DOHH2 (cell line): ENCODE measurements around the gene CLDN11.

Experiments used
- H3F3A ChIP-seq: fragments of 200-600 bp; sonication (generic), shearing (Covaris generic); 2 replicates; pipeline ENCODE4 v1.6.0; 2016; ENCODE audit warnings: antibody characterized with exemption, mild to moderate bottlenecking; ENCODE audit not compliant: control insufficient read depth, insufficient read depth
- H3K27ac ChIP-seq: fragments of 200-600 bp; sonication (generic); 2 replicates; pipeline ENCODE4 v1.5.1; 2014; ENCODE audit warnings: low read depth, mild to moderate bottlenecking, low read length, moderate library complexity
- H3K27me3 ChIP-seq: fragments of 200-600 bp; sonication (generic); 2 replicates; pipeline ENCODE4 v1.6.1; 2014; ENCODE audit warnings: mild to moderate bottlenecking, low read length, mixed read lengths; ENCODE audit not compliant: control insufficient read depth
- H3K36me3 ChIP-seq: fragments of 200-600 bp; sonication (generic); 2 replicates; pipeline ENCODE4 v1.6.1; 2014; ENCODE audit warnings: mild to moderate bottlenecking, low read length, moderate library complexity, mixed read lengths; ENCODE audit not compliant: control insufficient read depth
- H3K4me1 ChIP-seq: fragments of 200-600 bp; sonication (generic); 2 replicates; pipeline ENCODE4 v1.6.1; 2014; ENCODE audit warnings: mild to moderate bottlenecking, low read length, mixed read lengths; ENCODE audit not compliant: control insufficient read depth
- H3K4me2 ChIP-seq: fragments of 200-600 bp; sonication (generic); 2 replicates; pipeline ENCODE4 v1.6.0; 2014; ENCODE audit warnings: mild to moderate bottlenecking, low read length, moderate library complexity
- H3K4me3 ChIP-seq: fragments of 200-600 bp; sonication (generic); 2 replicates; pipeline ENCODE4 v1.5.1; 2014; ENCODE audit warnings: mild to moderate bottlenecking, low read length, mixed read lengths
- H3K79me2 ChIP-seq: fragments of 200-600 bp; sonication (generic); 2 replicates; pipeline ENCODE4 v1.6.1; 2014; ENCODE audit warnings: mild to moderate bottlenecking, low read length, mixed read lengths; ENCODE audit not compliant: control insufficient read depth
- H3K9me2 ChIP-seq: fragments of 200-600 bp; sonication (generic); replicated peaks from 2 replicates; pipeline ENCODE4 v1.6.1; 2014; ENCODE audit warnings: mild to moderate bottlenecking, low read length, mixed read lengths; ENCODE audit not compliant: control insufficient read depth
- H3K9me3 ChIP-seq: fragments of 200-600 bp; sonication (generic); 2 replicates; pipeline ENCODE4 v1.6.1; 2014; ENCODE audit warnings: antibody characterized with exemption, low read length, mixed read lengths; ENCODE audit not compliant: control insufficient read depth, insufficient read depth
- H4K20me1 ChIP-seq: fragments of 200-600 bp; sonication (generic); 2 replicates; pipeline ENCODE4 v1.6.0; 2014; ENCODE audit warnings: low read depth, mild to moderate bottlenecking, antibody characterized with exemption, low read length, moderate library complexity; ENCODE audit not compliant: control insufficient read depth, insufficient read depth
- EZH2phosphoT487 ChIP-seq: fragments of 200-600 bp; sonication (generic); IDR thresholded peaks from 2 replicates; pipeline ENCODE4 v1.6.1; 2017; ENCODE audit warnings: borderline replicate concordance, mild to moderate bottlenecking, antibody characterized with exemption, low read length, moderate library complexity, mixed read lengths
- TF ChIP-seq, protein P1 (sequence below): fragments of 200-600 bp; sonication (generic); IDR thresholded peaks from one replicate; pipeline ENCODE4 v1.5.1; 2014; ENCODE audit warnings: antibody characterized with exemption, mild to moderate bottlenecking, low read depth, low read length; ENCODE audit not compliant: poor library complexity, severe bottlenecking

Gene CLDN11

DNA sequence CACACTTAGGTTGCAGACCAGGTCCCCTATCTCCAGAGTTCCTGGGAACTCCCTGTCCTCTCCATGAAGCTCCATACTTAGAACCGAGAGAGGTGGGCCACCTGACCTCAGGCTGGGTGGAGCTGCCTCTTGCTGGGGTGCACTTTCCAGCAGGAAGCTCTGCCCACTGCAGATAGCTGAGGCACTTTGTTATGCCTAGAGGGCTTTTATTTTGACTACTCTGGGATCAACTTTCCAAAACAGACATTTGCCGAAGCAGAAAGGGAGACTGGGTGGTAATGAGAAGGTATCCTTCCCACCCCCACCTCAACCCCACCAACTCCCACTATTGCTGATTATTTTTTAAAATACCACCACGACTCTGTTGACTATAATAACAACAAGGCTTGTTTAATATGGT lies 54.7 kb downstream of the CLDN11 start:
- Histone ChIP-seq H3K4me3 (no peak overlapping the region), H3K4me1 (no peaks in the 10 kb centered on the region), H3K27ac (no peak overlapping the region), H3K9me2 (no peaks in the 10 kb centered on the region), H3K9me3 (no peaks in the 10 kb centered on the region), H3K36me3 (no peaks in the 10 kb centered on the region), H3K79me2 (no peaks in the 10 kb centered on the region), H4K20me1 (no peaks in the 10 kb centered on the region), H3K27me3 (peaks cover 36% of the 10 kb centered on the region), H3K4me2 (no peak overlapping the region), H3F3A (no peaks in the 10 kb centered on the region)
- TF ChIP-seq EZH2phosphoT487: no peak
- TF ChIP-seq, protein P1, sequence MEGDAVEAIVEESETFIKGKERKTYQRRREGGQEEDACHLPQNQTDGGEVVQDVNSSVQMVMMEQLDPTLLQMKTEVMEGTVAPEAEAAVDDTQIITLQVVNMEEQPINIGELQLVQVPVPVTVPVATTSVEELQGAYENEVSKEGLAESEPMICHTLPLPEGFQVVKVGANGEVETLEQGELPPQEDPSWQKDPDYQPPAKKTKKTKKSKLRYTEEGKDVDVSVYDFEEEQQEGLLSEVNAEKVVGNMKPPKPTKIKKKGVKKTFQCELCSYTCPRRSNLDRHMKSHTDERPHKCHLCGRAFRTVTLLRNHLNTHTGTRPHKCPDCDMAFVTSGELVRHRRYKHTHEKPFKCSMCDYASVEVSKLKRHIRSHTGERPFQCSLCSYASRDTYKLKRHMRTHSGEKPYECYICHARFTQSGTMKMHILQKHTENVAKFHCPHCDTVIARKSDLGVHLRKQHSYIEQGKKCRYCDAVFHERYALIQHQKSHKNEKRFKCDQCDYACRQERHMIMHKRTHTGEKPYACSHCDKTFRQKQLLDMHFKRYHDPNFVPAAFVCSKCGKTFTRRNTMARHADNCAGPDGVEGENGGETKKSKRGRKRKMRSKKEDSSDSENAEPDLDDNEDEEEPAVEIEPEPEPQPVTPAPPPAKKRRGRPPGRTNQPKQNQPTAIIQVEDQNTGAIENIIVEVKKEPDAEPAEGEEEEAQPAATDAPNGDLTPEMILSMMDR: no peak

DNA sequence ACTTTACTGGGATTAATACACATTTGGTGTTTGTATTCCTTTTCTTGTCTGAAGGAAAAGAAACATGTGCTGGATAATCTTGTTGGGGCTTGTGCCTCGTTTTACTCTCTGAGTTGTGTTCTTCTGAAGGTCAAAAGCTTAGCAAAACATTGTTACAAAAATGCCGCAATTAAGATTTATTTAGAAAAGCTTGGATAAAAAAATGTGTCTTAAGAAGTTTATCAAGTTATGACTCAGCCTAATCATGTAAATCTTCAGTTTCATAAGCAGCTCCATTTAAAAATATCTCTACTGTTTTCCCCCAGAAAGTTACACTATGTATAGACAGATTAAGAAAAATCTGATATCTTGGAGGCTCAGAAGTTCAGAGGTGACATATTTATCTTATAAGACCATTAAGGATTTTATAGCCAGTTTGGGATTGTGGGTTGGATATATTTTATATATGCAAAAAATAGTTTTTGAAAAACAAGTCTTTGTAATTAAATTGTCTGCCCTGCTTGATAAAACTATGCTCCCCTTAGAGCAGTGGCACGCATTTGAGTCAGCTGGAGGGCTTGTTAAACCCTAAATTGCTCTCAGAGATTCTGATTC lies 56.5 kb downstream of the CLDN11 start:
- peaks cover 36% of the 10 kb centered on the region for H3K27me3 ChIP-seq
- no peaks in the 10 kb centered on the region for H3K9me3 ChIP-seq
- H3K27ac ChIP-seq: no peak overlapping the region
- H3F3A ChIP-seq: no peaks in the 10 kb centered on the region
- no peaks in the 10 kb centered on the region for H4K20me1 ChIP-seq
- no peaks in the 10 kb centered on the region for H3K4me1 ChIP-seq
- TF ChIP-seq, protein P1: no peak
- no peak; the same call in 1 of the 2 replicates for TF ChIP-seq EZH2phosphoT487
- no peak overlapping the region for H3K4me2 ChIP-seq
- no peak overlapping the region for H3K4me3 ChIP-seq
- H3K36me3 ChIP-seq: no peaks in the 10 kb centered on the region
- H3K9me2 ChIP-seq: no peaks in the 10 kb centered on the region
- no peaks in the 10 kb centered on the region for H3K79me2 ChIP-seq

DNA sequence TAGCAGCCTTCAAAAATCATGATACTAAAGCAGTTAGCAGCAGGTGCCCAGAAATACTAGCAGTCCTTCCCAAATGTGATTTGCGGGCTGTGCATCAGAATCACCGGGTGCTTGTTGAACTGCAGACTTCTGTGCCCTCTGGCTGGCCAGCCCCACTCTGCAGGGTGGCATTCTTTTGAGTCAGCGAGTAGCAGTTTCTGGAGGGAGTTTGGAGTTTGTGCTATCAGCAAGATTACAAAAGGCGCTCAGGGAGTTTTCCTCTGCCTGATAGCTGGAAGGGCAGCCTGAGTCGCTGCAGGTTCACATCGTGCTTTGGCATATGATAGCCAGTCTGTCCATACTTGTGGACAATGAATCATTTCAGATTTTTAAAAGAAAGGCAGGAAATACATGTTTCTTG lies 57.6 kb downstream of the CLDN11 start:
- H3K4me3 ChIP-seq: no peak overlapping the region
- no peak overlapping the region for H3K27ac ChIP-seq
- no peaks in the 10 kb centered on the region for H3K4me1 ChIP-seq
- H3K9me3 ChIP-seq: no peaks in the 10 kb centered on the region
- H3K4me2 ChIP-seq: no peak overlapping the region
- H3F3A ChIP-seq: no peaks in the 10 kb centered on the region
- TF ChIP-seq EZH2phosphoT487: no peak
- TF ChIP-seq, protein P1: no peak
- H3K27me3 ChIP-seq: peaks cover 36% of the 10 kb centered on the region
- no peaks in the 10 kb centered on the region for H4K20me1 ChIP-seq
- no peaks in the 10 kb centered on the region for H3K9me2 ChIP-seq
- no peaks in the 10 kb centered on the region for H3K79me2 ChIP-seq
- no peaks in the 10 kb centered on the region for H3K36me3 ChIP-seq
